Right lobe of liver (tissue), 6 donors: Measurements from ENCODE around the gene SCML1. TPM values are rescaled to one million over a fixed set of nuclear protein-coding genes. Genes with fewer than 3 reads are reported as not detected.
A peak's percentile ranks its signal among the peaks of the same experiment; 100 is the strongest.

Experiments
- ATAC-seq, 4 donors: fragments of 200-7000 bp; cut with Tn5 transposase; one replicate each; pipeline ENCODE4 v1.9.1; 2020; ENCODE audit warnings: mild to moderate bottlenecking in 4 of 4, moderate library complexity in 4 of 4
- DNase-seq, 3 donors: peaks; one replicate each; pipeline ENCODE4 v3.0.0-alpha.2; 2020
- H3K27ac ChIP-seq, 3 donors: fragments of 200-600 bp; one replicate each; pipeline ENCODE4 v1.8.0; 2022
- H3K27me3 ChIP-seq, 2 donors: fragments of 200-600 bp; one replicate each; pipeline ENCODE4 v1.8.0; 2022
- H3K36me3 ChIP-seq, 4 donors: fragments of 200-600 bp; sonication (generic) in 1 of 4; one replicate each; pipeline versions ENCODE4 v1.5.1 to v1.8.0; 2017 to 2022; ENCODE audit warnings: control low read depth in 1 of 4
- H3K4me1 ChIP-seq, 4 donors: fragments of 200-600 bp; sonication (generic) in 1 of 4; one replicate each; pipeline versions ENCODE4 v1.5.1 to v1.8.0; 2017 to 2022; ENCODE audit warnings: control low read depth in 1 of 4
- H3K4me3 ChIP-seq, 3 donors: fragments of 200-600 bp; one replicate each; pipeline ENCODE4 v1.8.0; 2022
- H3K9me3 ChIP-seq, 4 donors: fragments of 200-600 bp; sonication (generic) in 1 of 4; one replicate each; pipeline versions ENCODE4 v1.5.1 to v1.8.0; 2017 to 2022; ENCODE audit warnings: control low read depth in 1 of 4
- POLR2A ChIP-seq: fragments of 450-650 bp; IDR thresholded peaks from one replicate; pipeline ENCODE4 v1.6.1; 2017; ENCODE audit warnings: antibody characterized with exemption, mild to moderate bottlenecking
- WGBS: methylation state at CpG from one replicate; pipeline ENCODE4 v1.1.6; 2018; ENCODE audit warnings: low coverage, low lambda C conversion rate; ENCODE audit not compliant: insufficient coverage; ENCODE audit errors: missing lambda C conversion rate; 5-methylcytosine and 5-hydroxymethylcytosine counted together
- intact Hi-C, 2 donors: fragments of 100-400 bp; cut with DNase I; formaldehyde crosslinking; loops; one replicate each; pipeline versions ENCODE4 v1.11.2 to v1.14.1; 2022
- total RNA-seq, 6 experiments: library from RNA; depleted of rRNA in 2 of 6; stranded (reverse); fragments of >200 nt in 2 of 6; fragmentation: NEBNext Ultra II Directional in 3 of 6; extraction: Animal tissue kit (Norgen Biotek cat#: 25700) in 3 of 6; gene quantifications; one replicate each; pipeline versions ENCODE4 v1.1.0 to v1.2.4, GENCODE V29; 2016 to 2023
- TF ChIP-seq, protein P1 (sequence below), 4 donors: fragments of 200-600 bp in 3 of 4; fragments of 450-650 bp in 1 of 4; IDR thresholded peaks; one replicate each; pipeline versions ENCODE4 v1.5.1 to v1.8.0; 2016 to 2022; ENCODE audit warnings: antibody characterized with exemption in 4 of 4, mild to moderate bottlenecking in 2 of 4
- donor health status: DM: no; HTN: yes; CAD: no.
- donor health status: DM: no; HTN: no; CAD: no.
- donor health status: DM: no; HTN: no; CAD: no.
- donor health status: DM: no; HTN: yes; CAD: no.
- donor health status: DM: no; HTN: yes; CAD: no.

Gene SCML1
- total RNA-seq, 6 experiments from 2014 or later: 7.0 to 15.2 (median 13.8) TPM

DNA sequence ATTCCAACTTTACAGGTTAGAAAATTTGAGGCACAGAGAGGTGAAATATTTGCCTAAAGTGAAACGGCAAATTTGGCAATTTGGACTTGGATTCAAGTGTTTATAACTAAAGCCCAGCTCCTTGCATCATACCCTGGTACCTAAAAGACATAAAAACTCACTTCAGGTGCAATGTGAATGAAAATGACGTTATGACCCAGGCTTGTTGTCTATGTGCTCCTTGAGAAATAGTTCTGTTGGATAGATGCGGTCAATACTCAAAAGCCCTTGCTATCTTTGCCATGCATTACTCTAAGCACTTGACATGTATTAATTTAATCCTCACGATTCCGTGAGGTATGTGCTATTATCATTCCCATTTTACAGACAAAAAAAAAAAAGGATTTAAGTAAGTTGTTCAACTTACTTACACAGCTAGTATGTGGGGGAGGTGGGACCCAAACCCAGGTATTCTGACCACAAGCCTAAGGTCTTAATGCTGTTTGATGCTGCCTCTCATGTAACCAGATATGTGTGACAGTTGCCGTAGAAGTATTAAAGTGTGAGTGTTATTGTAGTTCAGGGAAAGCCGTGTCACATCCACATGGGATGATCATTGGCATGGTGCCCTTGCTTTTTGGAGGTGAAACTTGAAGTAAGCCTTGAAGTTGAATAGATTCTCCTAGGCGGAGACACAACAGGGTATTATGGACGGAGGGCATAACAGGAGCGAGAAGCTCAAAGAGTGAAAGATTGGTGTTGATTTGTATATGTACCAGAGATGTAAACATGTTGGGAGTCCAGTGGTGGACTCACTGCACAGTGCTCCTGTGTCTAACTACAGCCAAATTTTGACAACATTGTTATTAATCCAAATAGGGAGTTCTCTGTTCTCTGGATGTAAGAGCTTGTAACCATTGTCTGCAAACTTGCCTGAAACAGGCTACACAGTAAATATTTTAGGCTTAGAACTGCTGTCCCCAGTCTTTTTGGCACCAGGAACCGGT is 3.1 kb downstream of the SCML1 start:
- TF ChIP-seq, protein P1, sequence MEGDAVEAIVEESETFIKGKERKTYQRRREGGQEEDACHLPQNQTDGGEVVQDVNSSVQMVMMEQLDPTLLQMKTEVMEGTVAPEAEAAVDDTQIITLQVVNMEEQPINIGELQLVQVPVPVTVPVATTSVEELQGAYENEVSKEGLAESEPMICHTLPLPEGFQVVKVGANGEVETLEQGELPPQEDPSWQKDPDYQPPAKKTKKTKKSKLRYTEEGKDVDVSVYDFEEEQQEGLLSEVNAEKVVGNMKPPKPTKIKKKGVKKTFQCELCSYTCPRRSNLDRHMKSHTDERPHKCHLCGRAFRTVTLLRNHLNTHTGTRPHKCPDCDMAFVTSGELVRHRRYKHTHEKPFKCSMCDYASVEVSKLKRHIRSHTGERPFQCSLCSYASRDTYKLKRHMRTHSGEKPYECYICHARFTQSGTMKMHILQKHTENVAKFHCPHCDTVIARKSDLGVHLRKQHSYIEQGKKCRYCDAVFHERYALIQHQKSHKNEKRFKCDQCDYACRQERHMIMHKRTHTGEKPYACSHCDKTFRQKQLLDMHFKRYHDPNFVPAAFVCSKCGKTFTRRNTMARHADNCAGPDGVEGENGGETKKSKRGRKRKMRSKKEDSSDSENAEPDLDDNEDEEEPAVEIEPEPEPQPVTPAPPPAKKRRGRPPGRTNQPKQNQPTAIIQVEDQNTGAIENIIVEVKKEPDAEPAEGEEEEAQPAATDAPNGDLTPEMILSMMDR (IDR thresholded peaks at IDR 0.05): no peak
- no peak for TF ChIP-seq POLR2A
- no peaks in the 10 kb centered on the region for H3K36me3 ChIP-seq
- no peaks in the 10 kb centered on the region for H3K9me3 ChIP-seq
- H3K27ac ChIP-seq: peak overlapping the region in 1 of 3 donors; percentile 19
- ATAC-seq (no peak), DNase-seq (no peak)
- H3K27me3 ChIP-seq: no peaks in the 10 kb centered on the region
- peaks cover 0 to 17% (median 0%) of the 10 kb centered on the region in 4 donors for H3K4me1 ChIP-seq
- WGBS: 45% methylated on average over 11 of the region's 11 CpGs
- no peak overlapping the region for H3K4me3 ChIP-seq
- intact Hi-C loops: no loop called here

DNA sequence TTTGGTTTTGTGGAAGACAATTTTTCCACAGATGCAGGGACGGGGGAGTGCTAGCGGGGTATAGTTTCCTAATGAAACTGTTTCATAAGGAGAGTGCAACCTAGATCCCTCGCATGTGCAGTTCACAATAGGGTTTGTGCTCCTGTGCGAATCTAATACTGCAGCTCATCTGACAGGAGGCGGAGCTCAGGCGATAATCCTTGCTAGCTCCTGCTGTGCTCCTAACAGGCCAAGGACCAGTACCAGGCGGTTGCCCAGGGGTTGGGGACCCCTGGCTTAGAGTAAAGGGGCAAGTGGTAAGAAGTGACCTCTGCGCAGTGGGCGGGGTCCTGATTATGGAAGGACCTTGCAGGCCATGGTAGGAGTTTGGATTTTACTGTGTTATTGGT is 3.8 kb downstream of the SCML1 start:
- no peak for DNase-seq
- no peak for ATAC-seq
- TF ChIP-seq, protein P1 (IDR thresholded peaks at IDR 0.05): no peak
- TF ChIP-seq POLR2A: no peak
- Histone ChIP-seq H3K27ac (peak overlapping the region in 1 of 3 donors; percentile 19), H3K9me3 (no peaks in the 10 kb centered on the region), H3K27me3 (no peaks in the 10 kb centered on the region), H3K4me1 (peaks cover 0 to 17% (median 0%) of the 10 kb centered on the region in 4 donors), H3K36me3 (no peaks in the 10 kb centered on the region), H3K4me3 (no peak overlapping the region)
- intact Hi-C loops: no loop called here
- 54% methylated on average over 9 of the region's 9 CpGs for WGBS

DNA sequence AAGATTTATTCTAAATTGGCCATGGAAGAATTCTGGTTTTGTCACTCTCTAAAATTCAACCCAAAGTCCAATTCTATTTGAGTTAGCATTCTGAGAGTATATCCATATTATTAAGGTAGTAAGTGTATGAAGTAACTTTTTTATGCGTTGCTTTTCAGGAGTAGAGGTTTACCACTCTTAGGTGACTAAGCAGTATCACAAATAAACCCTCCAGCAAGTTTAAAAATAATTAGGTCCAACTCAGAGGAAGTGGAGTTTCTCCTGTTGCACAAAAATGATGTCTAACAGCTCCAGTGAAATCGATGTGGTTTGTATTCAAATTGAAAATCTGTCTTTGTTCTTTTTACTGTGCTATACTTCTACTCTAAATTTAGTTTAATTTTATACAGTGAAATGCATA is 6.6 kb downstream of the SCML1 start:
- WGBS: 3% methylated on average over 2 of the region's 2 CpGs
- Histone ChIP-seq H3K9me3 (no peaks in the 10 kb centered on the region), H3K4me1 (peaks cover 0 to 21% (median 0%) of the 10 kb centered on the region in 4 donors), H3K36me3 (no peaks in the 10 kb centered on the region), H3K27ac (no peak overlapping the region), H3K27me3 (no peaks in the 10 kb centered on the region), H3K4me3 (no peak overlapping the region)
- no peak for TF ChIP-seq POLR2A
- TF ChIP-seq, protein P1 (IDR thresholded peaks at IDR 0.05): no peak
- no peak for DNase-seq
- intact Hi-C loops: no loop called here
- ATAC-seq: peak in 1 of 4 donors; percentile 35

DNA sequence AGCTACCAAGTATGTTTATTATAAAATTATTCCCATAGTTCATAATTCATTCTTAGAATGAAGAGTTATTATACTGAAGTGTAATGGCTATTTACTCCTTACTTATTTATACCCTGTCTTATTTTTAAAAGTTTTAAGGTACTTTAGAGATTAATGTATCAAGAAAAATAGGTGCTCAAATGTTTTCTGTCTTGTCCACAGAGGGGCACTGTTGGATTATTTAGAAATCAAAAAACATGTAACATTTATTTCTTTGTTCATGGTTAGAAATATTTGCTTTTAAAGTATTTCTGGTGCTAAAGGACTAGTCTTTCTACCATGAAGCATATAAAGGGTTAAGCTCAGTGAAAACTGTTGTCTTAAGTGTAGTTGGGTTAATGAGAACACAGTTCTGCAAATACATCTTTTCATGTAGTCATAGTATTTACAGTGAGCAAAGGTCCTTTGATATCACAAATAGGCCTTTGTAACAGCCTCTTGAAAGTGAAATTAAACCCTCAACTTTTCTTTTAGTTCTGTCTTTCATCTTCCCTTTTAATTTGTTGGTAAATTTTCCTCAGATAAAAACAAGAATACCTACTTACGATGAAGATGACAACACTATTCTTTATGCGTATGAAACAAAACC is 7.7 kb downstream of the SCML1 start:
- no peaks in the 10 kb centered on the region for H3K27me3 ChIP-seq

More for the DNA sequence above, 7.7 kb downstream of the SCML1 start:
- TF ChIP-seq POLR2A: no peak
- TF ChIP-seq, protein P1 (IDR thresholded peaks at IDR 0.05): peak; percentile 7 to 44 (median 40)
- Histone ChIP-seq H3K9me3 (no peaks in the 10 kb centered on the region), H3K4me1 (peaks cover 0 to 23% (median 0%) of the 10 kb centered on the region in 4 donors), H3K36me3 (no peaks in the 10 kb centered on the region), H3K4me3 (no peak overlapping the region), H3K27ac (peak overlapping the region; percentile 7 to 39 (median 20))
- no peak for DNase-seq
- peak in 3 of 4 donors; percentile 50 to 68 (median 63) for ATAC-seq
- intact Hi-C loops: no loop called here
- 63% methylated on average over 2 of the region's 2 CpGs for WGBS
